Uterus (tissue), 4 donors: ENCODE measurements around the gene ARHGAP5. TPM values are rescaled to one million over a fixed set of nuclear protein-coding genes. Genes with fewer than 3 reads are reported as not detected.

Experiments
- DNase-seq, 2 donors: peaks; one replicate each; pipeline ENCODE4 v3.0.0-alpha.2; 2019 to 2020
- H3K27ac ChIP-seq, 2 donors: fragments of 200-600 bp; sonication (generic); 1 replicate in 1 of 2; 2 replicates in 1 of 2; pipeline ENCODE4 v1.5.1; 2016 to 2018
- H3K27me3 ChIP-seq, 2 donors: fragments of 200-600 bp; sonication (generic); one replicate each; pipeline ENCODE4 v1.5.1; 2018 to 2019; ENCODE audit warnings: control low read depth in 1 of 2
- H3K36me3 ChIP-seq, 2 donors: fragments of 200-600 bp; sonication (generic); one replicate each; pipeline ENCODE4 v1.5.1; 2019; ENCODE audit warnings: control low read depth in 1 of 2
- H3K4me1 ChIP-seq, 2 donors: fragments of 200-600 bp; sonication (generic); one replicate each; pipeline ENCODE4 v1.5.1; 2018 to 2019; ENCODE audit warnings: control low read depth in 1 of 2
- H3K4me3 ChIP-seq, 2 donors: fragments of 200-600 bp; sonication (generic); 1 replicate in 1 of 2; 2 replicates in 1 of 2; pipeline ENCODE4 v1.5.1; 2018 to 2019; ENCODE audit warnings: mild to moderate bottlenecking in 1 of 2
- H3K9me3 ChIP-seq, 2 donors: fragments of 200-600 bp; sonication (generic); one replicate each; pipeline ENCODE4 v1.5.1; 2019; ENCODE audit warnings: control low read depth in 1 of 2
- POLR2A ChIP-seq, 2 donors: fragments of 450-650 bp; IDR thresholded peaks; one replicate each; pipeline ENCODE4 v1.6.1; 2016; ENCODE audit warnings: antibody characterized with exemption in 2 of 2, mild to moderate bottlenecking in 1 of 2, moderate library complexity in 1 of 2
- intact Hi-C: fragments of 100-400 bp; cut with DNase I; formaldehyde crosslinking; loops from one replicate; pipeline ENCODE4 v1.15.1; 2023; ENCODE audit warnings: low total_unique reads
- total RNA-seq, 4 donors: library from RNA; depleted of rRNA in 3 of 4; stranded (reverse); fragments of >200 nt in 3 of 4; gene quantifications; one replicate each; pipeline versions ENCODE4 v1.1.0 to v1.2.4, GENCODE V29; 2014 to 2023
- TF ChIP-seq, protein P1 (sequence below), 4 experiments: fragments of 200-600 bp in 2 of 4; fragments of 450-650 bp in 2 of 4; sonication (generic) in 2 of 4; IDR thresholded peaks; one replicate each; pipeline ENCODE4 v1.5.1; 2016 to 2019; ENCODE audit warnings: antibody characterized with exemption in 4 of 4, mild to moderate bottlenecking in 2 of 4, moderate library complexity in 1 of 4
- donor health status: DM: yes; HTN: yes; CAD: no.

Gene ARHGAP5
- total RNA-seq, 4 donors from 2014 or later: 83.8 to 298 (median 159) TPM

- TF ChIP-seq POLR2A (IDR thresholded peaks at IDR 0.05): no peak
- TF ChIP-seq, protein P1, sequence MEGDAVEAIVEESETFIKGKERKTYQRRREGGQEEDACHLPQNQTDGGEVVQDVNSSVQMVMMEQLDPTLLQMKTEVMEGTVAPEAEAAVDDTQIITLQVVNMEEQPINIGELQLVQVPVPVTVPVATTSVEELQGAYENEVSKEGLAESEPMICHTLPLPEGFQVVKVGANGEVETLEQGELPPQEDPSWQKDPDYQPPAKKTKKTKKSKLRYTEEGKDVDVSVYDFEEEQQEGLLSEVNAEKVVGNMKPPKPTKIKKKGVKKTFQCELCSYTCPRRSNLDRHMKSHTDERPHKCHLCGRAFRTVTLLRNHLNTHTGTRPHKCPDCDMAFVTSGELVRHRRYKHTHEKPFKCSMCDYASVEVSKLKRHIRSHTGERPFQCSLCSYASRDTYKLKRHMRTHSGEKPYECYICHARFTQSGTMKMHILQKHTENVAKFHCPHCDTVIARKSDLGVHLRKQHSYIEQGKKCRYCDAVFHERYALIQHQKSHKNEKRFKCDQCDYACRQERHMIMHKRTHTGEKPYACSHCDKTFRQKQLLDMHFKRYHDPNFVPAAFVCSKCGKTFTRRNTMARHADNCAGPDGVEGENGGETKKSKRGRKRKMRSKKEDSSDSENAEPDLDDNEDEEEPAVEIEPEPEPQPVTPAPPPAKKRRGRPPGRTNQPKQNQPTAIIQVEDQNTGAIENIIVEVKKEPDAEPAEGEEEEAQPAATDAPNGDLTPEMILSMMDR (IDR thresholded peaks at IDR 0.05): no peak
- Histone ChIP-seq H3K27ac (no peak overlapping the region), H3K27me3 (no peaks in the 10 kb centered on the region), H3K4me1 (no peaks in the 10 kb centered on the region), H3K4me3 (no peak overlapping the region), H3K9me3 (no peaks in the 10 kb centered on the region), H3K36me3 (no peaks in the 10 kb centered on the region)
- no peak for DNase-seq
- intact Hi-C loops: no loop called here
These were observed 22.4 kb downstream of the ARHGAP5 start for GRCh38 chr14:32099473-32099872.

DNA sequence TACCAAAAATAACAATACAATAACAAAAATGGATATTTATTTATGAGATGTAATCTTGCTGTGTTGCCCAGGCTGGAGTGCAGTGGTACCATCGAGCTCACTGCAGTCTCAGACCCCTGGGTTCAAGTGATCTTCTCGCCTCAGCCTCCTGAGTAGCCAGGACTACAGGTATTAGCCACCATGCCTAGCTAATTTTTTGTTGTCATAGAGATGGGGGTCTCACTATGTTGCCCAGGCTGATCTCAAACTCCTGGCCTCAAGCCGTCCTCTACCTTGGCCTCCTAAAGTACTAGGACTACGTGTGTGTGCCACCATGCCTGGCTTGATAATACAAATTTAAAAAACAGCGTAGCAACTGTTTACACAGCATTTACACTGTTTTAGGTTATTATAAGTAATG lies 23.1 kb downstream of the ARHGAP5 start:
- intact Hi-C loops: no loop called here
- Histone ChIP-seq H3K4me1 (no peaks in the 10 kb centered on the region), H3K36me3 (no peaks in the 10 kb centered on the region), H3K4me3 (no peak overlapping the region), H3K9me3 (no peaks in the 10 kb centered on the region), H3K27me3 (no peaks in the 10 kb centered on the region), H3K27ac (no peak overlapping the region)
- DNase-seq: no peak
- TF ChIP-seq POLR2A (IDR thresholded peaks at IDR 0.05): no peak
- TF ChIP-seq, protein P1 (IDR thresholded peaks at IDR 0.05): no peak

DNA sequence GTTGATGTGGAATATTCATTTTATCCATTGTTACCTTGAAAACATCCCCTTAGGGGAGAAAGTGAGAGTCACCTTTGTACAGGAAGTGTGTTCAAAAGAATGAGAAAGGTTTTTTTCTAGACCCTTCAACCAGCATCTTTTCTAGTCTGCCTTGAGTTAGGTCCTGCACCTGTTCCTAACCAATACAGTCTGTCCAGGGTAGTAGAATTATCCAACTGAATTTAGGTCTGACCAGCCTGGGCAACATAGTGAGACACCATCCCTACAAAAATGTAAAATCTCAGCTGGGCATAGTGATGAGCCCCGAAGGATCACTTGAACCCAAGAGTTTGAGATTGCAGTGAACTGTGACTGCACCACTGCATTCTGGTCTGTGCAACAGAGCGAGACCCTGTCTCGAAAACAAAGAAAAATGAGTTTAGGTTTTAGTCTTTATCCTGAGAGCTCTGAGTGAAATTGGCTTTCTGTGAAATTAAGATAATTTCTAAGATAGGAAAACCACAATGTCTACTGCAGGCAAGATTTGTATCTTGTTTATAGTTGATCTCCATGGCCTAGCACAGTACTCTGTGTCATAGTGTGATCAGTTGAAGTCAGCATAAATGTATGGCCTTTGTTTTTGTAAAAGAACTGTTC lies 25.2 kb downstream of the ARHGAP5 start:
- Histone ChIP-seq H3K4me3 (no peak overlapping the region), H3K36me3 (no peaks in the 10 kb centered on the region), H3K4me1 (no peaks in the 10 kb centered on the region), H3K27me3 (no peaks in the 10 kb centered on the region), H3K9me3 (no peaks in the 10 kb centered on the region), H3K27ac (no peak overlapping the region)
- no peak for TF ChIP-seq POLR2A (IDR thresholded peaks at IDR 0.05)
- TF ChIP-seq, protein P1 (IDR thresholded peaks at IDR 0.05): no peak
- intact Hi-C loops: no loop called here
- DNase-seq: no peak

- H3K4me3 ChIP-seq: no peak overlapping the region
- no peaks in the 10 kb centered on the region for H3K9me3 ChIP-seq
- DNase-seq: no peak
- no peaks in the 10 kb centered on the region for H3K27me3 ChIP-seq
- no peaks in the 10 kb centered on the region for H3K4me1 ChIP-seq
- H3K27ac ChIP-seq: no peak overlapping the region
- intact Hi-C loops: no loop called here
- TF ChIP-seq POLR2A (IDR thresholded peaks at IDR 0.05): no peak
- TF ChIP-seq, protein P1 (IDR thresholded peaks at IDR 0.05): no peak
- H3K36me3 ChIP-seq: no peaks in the 10 kb centered on the region
These were observed 25.9 kb downstream of the ARHGAP5 start for GRCh38 chr14:32102968-32103367.

DNA sequence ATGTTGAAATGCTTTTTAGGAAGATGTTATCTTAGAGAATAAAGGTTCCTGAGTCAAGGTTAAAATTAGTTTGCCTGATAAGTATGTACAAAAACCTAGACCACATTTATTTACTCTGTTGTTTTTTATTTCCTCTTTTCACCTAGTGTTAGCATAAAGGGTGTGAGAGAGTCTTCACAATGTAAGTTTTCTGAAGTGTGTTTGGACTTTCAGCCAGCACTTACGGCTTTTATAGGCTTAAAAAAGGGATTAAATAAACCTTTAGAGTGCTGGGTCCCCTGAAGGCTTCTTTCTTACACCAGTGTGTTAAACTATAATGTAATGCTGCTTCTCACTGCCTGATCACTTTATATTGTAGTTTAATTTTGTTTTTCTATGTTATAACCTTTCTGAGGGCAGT lies 27.2 kb downstream of the ARHGAP5 start:
- H3K4me3 ChIP-seq: no peak overlapping the region
- no peaks in the 10 kb centered on the region for H3K9me3 ChIP-seq
- no peak for DNase-seq
- no peak overlapping the region for H3K27ac ChIP-seq
- H3K4me1 ChIP-seq: no peaks in the 10 kb centered on the region
- H3K36me3 ChIP-seq: no peaks in the 10 kb centered on the region
- no peaks in the 10 kb centered on the region for H3K27me3 ChIP-seq
- intact Hi-C loops: no loop called here
- TF ChIP-seq, protein P1 (IDR thresholded peaks at IDR 0.05): no peak
- no peak for TF ChIP-seq POLR2A (IDR thresholded peaks at IDR 0.05)
